IPS-NIHi7 (cell line): ENCODE results near the gene CDC42BPB.

Source experiments
- DNase-seq: peaks from one replicate; pipeline ENCODE4 v3.0.0; 2012; ENCODE audit warnings: mixed read lengths; ENCODE audit errors: extremely low spot score

CDC42BPB gene

GRCh38 chr14:102996941-102997340, 60.4 kb downstream of the CDC42BPB start:
- no peak for DNase-seq

- DNase-seq, result no peak
Measured at GRCh38 chr14:102994689-102995088, 62.7 kb downstream of the CDC42BPB start.

- DNase-seq, result no peak
Measured at GRCh38 chr14:102993523-102993922, 63.8 kb downstream of the CDC42BPB start.

DNA sequence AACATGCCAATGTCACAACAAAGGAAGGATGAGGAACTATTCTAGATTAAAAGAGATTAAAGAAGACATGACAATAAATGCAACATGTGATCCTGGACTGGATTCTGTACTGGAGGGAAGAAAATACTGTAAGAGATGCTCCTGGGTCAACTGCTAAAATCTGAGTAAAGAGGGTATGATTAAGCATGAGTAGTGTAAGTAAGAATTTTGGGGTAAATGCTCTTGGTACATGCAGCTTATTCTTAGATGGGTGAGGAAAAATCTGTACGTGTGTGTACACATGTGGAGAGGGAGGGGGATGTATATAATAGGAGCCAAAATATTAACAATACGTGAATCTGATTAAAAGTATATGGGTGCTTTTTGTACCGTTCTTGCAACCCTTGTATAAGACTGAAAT, 66.0 kb downstream of the CDC42BPB start:
- DNase-seq, result no peak

- no peak for DNase-seq
Measured at GRCh38 chr14:102988054-102988453, 69.3 kb downstream of the CDC42BPB start.

GRCh38 chr14:102986810-102987579, 70.4 kb downstream of the CDC42BPB start:
- no peak for DNase-seq

- no peak for DNase-seq
Measured at GRCh38 chr14:102985665-102986064, 71.7 kb downstream of the CDC42BPB start.

- no peak for DNase-seq
Measured at GRCh38 chr14:102984336-102985102, 72.8 kb downstream of the CDC42BPB start.

GRCh38 chr14:102983496-102983895, 73.9 kb downstream of the CDC42BPB start:
- no peak for DNase-seq

DNA sequence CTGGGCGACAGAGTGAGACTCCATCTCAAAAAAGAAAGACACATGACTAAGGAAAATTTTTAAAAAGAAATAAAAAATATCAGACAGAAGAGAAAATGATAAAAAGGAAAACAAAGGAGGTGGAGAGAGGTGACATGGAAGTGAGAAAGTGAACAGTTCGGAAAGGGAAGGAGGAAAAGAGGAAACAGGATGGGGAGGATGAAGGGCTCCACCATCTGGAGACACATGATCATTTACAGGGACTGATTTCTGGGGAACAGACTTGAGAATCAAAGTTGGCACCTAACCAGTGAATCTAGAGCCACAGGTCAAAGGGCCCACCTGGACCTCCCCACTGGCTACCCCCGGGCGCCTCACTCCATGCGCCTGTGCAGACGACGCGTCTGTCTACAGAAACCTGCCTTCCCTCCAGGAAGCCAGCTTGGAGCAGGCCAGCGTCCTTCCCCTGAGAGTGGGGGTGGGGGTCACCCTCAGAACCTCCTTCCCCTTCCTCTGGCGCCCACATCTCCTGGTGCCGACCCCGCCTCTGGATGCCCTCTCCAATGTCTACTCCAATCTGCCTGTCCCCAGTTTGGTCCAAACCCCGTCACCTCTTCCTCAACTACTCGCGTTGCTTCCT, 74.4 kb downstream of the CDC42BPB start:
- DNase-seq, result peak; percentile 33

DNA sequence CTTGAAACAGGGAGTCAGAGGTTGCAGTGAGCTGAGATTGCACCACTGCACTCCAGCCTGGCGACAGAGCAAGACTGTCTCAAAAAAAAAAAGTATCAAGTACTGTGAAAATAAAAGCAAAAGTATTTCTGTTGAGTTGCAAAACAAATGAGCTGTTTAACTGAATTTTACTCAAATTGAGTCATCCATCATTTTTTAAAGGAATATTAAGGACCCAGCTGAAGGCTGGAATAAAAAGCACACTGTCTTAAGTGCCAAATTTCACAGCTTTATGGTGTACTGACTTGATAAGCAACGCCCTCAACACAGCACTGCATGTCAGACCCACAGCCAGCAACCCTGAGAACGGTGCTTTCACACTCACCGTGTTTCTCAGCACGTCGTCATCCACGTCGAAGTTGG, 76.9 kb downstream of the CDC42BPB start:
- no peak for DNase-seq

DNA sequence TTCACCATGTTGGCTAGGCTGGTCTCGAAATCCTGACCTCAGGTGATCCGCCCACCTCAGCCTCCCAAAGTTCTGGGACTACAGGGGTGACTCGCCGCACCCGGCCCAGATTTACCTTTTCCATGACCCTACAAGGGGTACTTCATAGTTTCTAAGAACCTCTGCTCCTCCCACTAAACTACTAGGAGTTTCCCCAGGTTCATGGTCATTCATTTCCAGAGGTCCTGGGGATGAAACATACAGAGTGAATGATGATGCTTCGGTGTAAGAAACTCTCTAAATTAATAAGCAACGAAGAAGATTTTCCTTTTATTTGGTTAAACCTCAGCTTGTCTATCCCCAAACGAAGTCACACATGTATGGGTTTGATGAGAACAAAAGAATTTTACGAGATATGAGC, 77.9 kb downstream of the CDC42BPB start:
- DNase-seq, result no peak

DNA sequence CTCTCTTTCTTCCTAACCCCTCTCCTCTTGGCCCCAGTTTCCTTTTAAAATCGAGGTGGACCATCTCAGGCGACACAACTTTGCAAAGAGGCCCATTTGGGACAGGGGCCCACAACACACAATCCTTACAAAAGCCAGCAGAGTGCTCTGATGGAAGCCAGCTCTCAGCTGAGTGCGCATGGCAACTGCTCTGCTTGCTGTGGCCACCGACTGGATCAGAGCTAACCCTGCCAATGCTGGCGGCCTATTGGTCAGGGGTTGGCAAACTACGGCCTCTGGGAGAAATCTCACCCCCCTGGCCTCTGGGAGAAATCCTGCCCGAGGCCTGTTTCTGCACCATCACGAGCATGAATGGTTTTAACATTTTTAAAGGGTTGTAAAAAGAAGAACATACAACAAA, 79.9 kb downstream of the CDC42BPB start:
- DNase-seq, result no peak

DNA sequence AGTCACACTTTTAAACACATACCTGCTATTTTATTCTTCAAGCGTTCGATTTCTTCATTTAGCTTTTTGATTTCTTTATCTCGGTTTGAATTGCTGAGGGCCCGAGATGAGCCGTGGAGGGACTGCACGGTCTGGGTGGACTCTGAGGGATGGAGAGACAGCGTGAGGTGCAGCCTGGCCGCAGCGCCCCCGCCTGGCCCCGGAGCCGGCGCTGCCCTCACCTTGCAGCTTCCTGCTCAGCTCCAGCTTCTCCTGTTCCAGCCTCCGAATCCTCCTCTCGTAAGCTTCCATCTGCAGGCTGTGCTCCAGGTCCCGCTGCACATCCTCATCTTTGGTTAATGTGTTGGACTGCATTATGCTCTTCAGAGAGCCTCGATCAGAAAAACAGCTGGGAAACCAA, 81.7 kb downstream of the CDC42BPB start:
- DNase-seq, result no peak

DNA sequence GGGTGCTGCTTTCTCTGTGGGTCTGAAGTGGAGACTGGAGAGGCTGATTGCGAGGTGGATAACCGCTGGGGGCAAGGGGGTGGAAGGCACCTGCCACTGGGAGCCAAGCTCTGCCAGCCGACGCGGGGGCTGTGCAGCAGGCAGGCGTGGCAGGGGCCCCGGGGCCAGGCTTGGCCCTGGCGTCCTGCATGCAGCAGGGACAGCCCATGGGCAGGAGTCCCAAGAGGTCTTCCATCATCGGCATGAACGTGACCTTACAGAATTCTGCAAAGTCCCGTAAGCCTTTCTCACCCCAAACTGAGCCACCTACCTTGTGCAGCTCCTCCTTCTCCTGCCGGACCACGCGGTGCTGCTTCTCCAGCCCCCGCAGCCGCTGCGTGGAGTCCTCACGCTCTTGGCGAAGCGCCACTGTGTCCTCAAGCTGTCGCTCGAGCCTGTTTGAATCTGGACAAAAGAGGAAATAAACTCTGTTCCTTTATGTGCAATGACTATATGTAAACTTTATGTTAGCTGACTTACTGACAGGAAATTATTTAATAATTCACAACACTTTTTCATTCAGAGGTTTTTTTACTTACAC, 83.6 kb downstream of the CDC42BPB start:
- no peak for DNase-seq

- DNase-seq, result no peak
Measured at GRCh38 chr14:102971836-102972606, 85.3 kb downstream of the CDC42BPB start.

GRCh38 chr14:102971314-102971713, 86.0 kb downstream of the CDC42BPB start:
- DNase-seq, result no peak

GRCh38 chr14:102970496-102970895, 86.9 kb downstream of the CDC42BPB start:
- DNase-seq, result no peak

GRCh38 chr14:102969901-102970300, 87.4 kb downstream of the CDC42BPB start:
- no peak for DNase-seq

GRCh38 chr14:102969060-102969791, 88.1 kb downstream of the CDC42BPB start:
- DNase-seq, result no peak

GRCh38 chr14:102968306-102968705, 89.0 kb downstream of the CDC42BPB start:
- DNase-seq, result no peak
